HAP-1 (cell line): ENCODE data around the gene RPP25L.

Experiments used
- DNase-seq, 2 experiments: peaks; one replicate each; pipeline ENCODE4 v3.0.0-alpha.2; 2016 to 2020; ENCODE audit warnings: low spot score in 2 of 2
- H3K27me3 ChIP-seq: fragments of 250-450 bp; sonication (Bioruptor Pico); 2 replicates; pipeline ENCODE4 v1.5.1; 2020; ENCODE audit warnings: low read depth, mild to moderate bottlenecking, moderate library complexity
- H3K36me3 ChIP-seq: fragments of 250-450 bp; sonication (Bioruptor Pico); replicated peaks from 2 replicates; pipeline ENCODE4 v1.5.1; 2020; ENCODE audit warnings: mild to moderate bottlenecking
- H3K4me1 ChIP-seq: fragments of 250-450 bp; sonication (Bioruptor Pico); 2 replicates; pipeline ENCODE4 v1.5.1; 2020; ENCODE audit warnings: mild to moderate bottlenecking
- H3K4me3 ChIP-seq: fragments of 250-450 bp; sonication (Bioruptor Pico); 2 replicates; pipeline ENCODE4 v1.5.1; 2020; ENCODE audit warnings: mild to moderate bottlenecking, moderate library complexity
- H3K9me3 ChIP-seq: fragments of 250-450 bp; sonication (Bioruptor Pico); 2 replicates; pipeline ENCODE4 v1.5.1; 2020; ENCODE audit warnings: mild to moderate bottlenecking, moderate library complexity
- in situ Hi-C: fragments of 300-500 bp; cut with MboI; formaldehyde crosslinking; loops from 3 replicates; pipeline ENCODE4 v1.14.3; 2020; ENCODE audit warnings: low sequenced_read_pairs, inconsistent platforms, mixed read lengths

The RPP25L gene

DNA sequence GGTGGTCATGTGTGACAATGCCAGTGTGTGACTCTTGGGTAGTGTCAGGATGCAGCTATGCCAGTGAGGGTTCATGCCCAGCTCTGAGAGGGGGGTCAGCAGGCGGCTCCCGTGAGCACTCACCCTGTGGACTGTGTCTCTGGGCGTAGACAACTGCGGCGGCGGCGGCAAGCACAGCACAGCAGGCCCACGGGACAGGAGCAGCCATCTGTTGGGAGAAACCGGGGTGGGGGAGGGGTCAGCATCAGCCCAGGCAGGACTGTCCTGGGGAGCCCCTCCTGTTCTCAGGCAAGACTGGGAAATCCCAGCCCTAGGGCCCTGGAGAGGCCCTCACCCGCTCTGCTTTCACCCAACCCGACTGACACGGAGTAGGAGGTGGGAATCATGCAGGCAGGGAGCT lies 43.1 kb downstream of the RPP25L start:
- DNase-seq, result no peak
- Histone ChIP-seq H3K27me3 (no peaks in the 10 kb centered on the region), H3K9me3 (no peaks in the 10 kb centered on the region), H3K36me3 (no peaks in the 10 kb centered on the region), H3K4me1 (no peaks in the 10 kb centered on the region), H3K4me3 (no peak overlapping the region)
- in situ Hi-C loops, result no loop called here

- Histone ChIP-seq H3K9me3 (no peaks in the 10 kb centered on the region), H3K27me3 (no peaks in the 10 kb centered on the region), H3K36me3 (no peaks in the 10 kb centered on the region), H3K4me1 (no peaks in the 10 kb centered on the region), H3K4me3 (no peak overlapping the region)
- in situ Hi-C loops, result no loop called here
- no peak for DNase-seq
Observed at GRCh38 chr9:34568133-34568532, 43.8 kb downstream of the RPP25L start.

DNA sequence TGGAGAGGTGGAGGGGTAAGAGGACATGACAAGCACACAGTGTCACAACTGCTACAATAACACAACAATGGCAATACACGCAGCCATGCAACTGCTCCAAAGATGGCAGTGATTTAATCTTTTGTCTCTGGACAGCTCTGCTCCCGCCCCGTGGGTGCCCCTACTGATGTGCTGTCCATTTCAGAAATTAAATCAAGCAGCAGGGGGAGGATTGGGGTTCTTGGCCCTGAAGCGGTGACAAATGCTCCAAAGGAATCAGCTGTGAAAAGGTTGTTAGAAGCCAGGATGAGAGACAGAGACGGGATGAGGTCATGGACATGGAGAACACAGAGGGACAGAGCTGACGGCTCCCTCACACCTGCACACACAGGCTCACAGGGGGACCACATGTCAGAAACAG lies 44.9 kb downstream of the RPP25L start:
- DNase-seq, result no peak
- H3K27me3 ChIP-seq, result no peaks in the 10 kb centered on the region
- no peak overlapping the region for H3K4me3 ChIP-seq
- in situ Hi-C loops, result no loop called here
- H3K4me1 ChIP-seq, result no peaks in the 10 kb centered on the region
- H3K9me3 ChIP-seq, result peaks cover 4% of the 10 kb centered on the region
- no peaks in the 10 kb centered on the region for H3K36me3 ChIP-seq

DNA sequence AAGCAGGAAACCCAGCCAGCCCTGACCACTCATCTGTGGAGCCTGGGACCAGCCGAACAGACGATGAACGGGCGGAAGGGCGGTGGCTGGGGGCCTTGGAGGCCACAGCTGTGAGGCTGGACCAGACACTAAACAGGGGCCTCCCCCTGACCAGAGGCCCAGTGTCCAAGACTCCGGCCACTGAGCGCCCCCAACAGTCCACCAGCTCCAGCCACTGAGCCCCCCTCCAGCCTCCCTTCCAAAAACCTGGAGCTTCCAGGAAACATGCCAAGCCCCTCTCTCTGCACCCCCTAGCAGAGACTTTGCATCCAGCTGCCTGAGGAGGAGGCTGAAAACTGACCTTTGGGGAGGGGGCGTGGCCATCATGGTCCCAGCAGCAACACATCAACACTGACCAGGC lies 45.6 kb downstream of the RPP25L start:
- no peaks in the 10 kb centered on the region for H3K27me3 ChIP-seq
- in situ Hi-C loops, result no loop called here
- H3K4me1 ChIP-seq, result no peaks in the 10 kb centered on the region
- no peak overlapping the region for H3K4me3 ChIP-seq
- no peaks in the 10 kb centered on the region for H3K36me3 ChIP-seq
- no peak for DNase-seq
- peaks cover 6% of the 10 kb centered on the region for H3K9me3 ChIP-seq

- Histone ChIP-seq H3K4me3 (no peak overlapping the region), H3K36me3 (no peaks in the 10 kb centered on the region), H3K4me1 (no peaks in the 10 kb centered on the region), H3K27me3 (no peaks in the 10 kb centered on the region), H3K9me3 (peaks cover 6% of the 10 kb centered on the region)
- in situ Hi-C loops, result no loop called here
- no peak for DNase-seq
Observed at GRCh38 chr9:34565856-34566255, 46.0 kb downstream of the RPP25L start.

GRCh38 chr9:34564617-34565016 lies 47.3 kb downstream of the RPP25L start:
- peaks cover 6% of the 10 kb centered on the region for H3K9me3 ChIP-seq
- H3K36me3 ChIP-seq, result no peaks in the 10 kb centered on the region
- no peaks in the 10 kb centered on the region for H3K4me1 ChIP-seq
- no peaks in the 10 kb centered on the region for H3K27me3 ChIP-seq
- DNase-seq, result no peak
- in situ Hi-C loops, result no loop called here
- H3K4me3 ChIP-seq, result no peak overlapping the region

DNA sequence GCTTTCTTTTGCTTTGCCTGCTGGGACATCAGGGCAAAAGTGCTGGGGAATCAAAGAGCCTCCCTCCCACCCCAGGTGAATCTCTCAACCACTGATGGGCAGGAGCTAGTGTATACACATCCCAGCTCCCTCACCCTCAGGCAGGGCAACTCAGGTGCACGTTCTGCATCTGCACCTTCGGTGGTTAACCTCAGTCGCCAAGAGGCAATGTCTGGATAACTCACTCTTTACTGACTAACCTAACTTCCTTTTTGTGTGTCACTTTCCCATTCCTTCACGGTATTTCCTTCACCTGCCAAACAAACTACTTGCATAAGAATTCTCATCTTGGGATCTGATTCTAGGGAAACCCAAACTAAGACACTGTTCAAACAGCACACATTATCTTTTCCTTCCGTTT lies 48.6 kb downstream of the RPP25L start:
- H3K9me3 ChIP-seq, result peaks cover 6% of the 10 kb centered on the region
- H3K4me3 ChIP-seq, result no peak overlapping the region
- H3K36me3 ChIP-seq, result no peaks in the 10 kb centered on the region
- no peaks in the 10 kb centered on the region for H3K27me3 ChIP-seq
- no peaks in the 10 kb centered on the region for H3K4me1 ChIP-seq
- no peak for DNase-seq
- in situ Hi-C loops, result no loop called here

- Histone ChIP-seq H3K27me3 (no peaks in the 10 kb centered on the region), H3K36me3 (no peaks in the 10 kb centered on the region), H3K4me3 (no peak overlapping the region), H3K4me1 (no peaks in the 10 kb centered on the region), H3K9me3 (peaks cover 6% of the 10 kb centered on the region)
- DNase-seq, result no peak
- in situ Hi-C loops, result no loop called here
Observed at GRCh38 chr9:34562135-34562745, 49.7 kb downstream of the RPP25L start.

- in situ Hi-C loops, result no loop called here
- no peaks in the 10 kb centered on the region for H3K4me1 ChIP-seq
- no peak for DNase-seq
- no peaks in the 10 kb centered on the region for H3K36me3 ChIP-seq
- H3K9me3 ChIP-seq, result peaks cover 6% of the 10 kb centered on the region
- no peak overlapping the region for H3K4me3 ChIP-seq
- no peaks in the 10 kb centered on the region for H3K27me3 ChIP-seq
Observed at GRCh38 chr9:34560599-34561214, 51.2 kb downstream of the RPP25L start.
